ENCODE data around the gene SLC16A13. TPM values are rescaled to one million over a fixed set of nuclear protein-coding genes. Genes with fewer than 3 reads are reported as not detected.

The SLC16A13 gene
- total and polyA plus RNA-seq, 2 of the 4 experiments (the other 2 are of a cell fraction): 0.18 to 2.3 TPM

DNA sequence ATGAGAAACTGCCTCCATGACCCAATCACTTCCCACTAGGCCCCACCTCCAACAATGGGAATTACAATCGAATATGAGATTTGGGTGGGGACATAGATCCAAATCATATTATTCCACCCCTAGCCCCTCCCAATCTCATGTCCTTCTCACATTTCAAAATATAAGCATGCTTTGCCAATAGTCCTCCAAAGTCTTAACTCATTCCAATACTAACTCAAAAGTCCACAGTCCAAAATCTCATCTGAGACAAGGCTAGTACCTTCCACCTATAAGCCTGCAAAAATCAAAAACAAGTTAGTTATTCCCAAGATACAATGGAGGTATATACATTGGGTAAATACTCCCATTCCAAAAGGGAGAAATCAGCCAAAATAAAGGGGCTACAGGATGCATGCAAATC is 31.4 kb downstream of the SLC16A13 start:
- TF ChIP-seq NFE2L2 (IDR thresholded peaks at IDR 0.05; ENCODE audit: low read depth, low read length) (no peak), MXI1 (IDR thresholded peaks at IDR 0.05; ENCODE audit: borderline replicate concordance, low read depth, low read length) (no peak), MAFK (IDR thresholded peaks at IDR 0.05; ENCODE audit: low read depth, low read length) (no peak), RFX5 (IDR thresholded peaks at IDR 0.05; ENCODE audit: low read depth, low read length) (no peak), SMC3 (IDR thresholded peaks at IDR 0.05; ENCODE audit: low read depth, low read length) (no peak), RCOR1 (IDR thresholded peaks at IDR 0.05; ENCODE audit: insufficient replicate concordance, low read length) (no peak), CEBPB (IDR thresholded peaks at IDR 0.05; ENCODE audit: low read depth, low read length) (no peak), CHD1 (IDR thresholded peaks at IDR 0.05; ENCODE audit: low read depth, low read length) (no peak), RAD21 (IDR thresholded peaks at IDR 0.05; ENCODE audit: low read length) (no peak), POLR2A (IDR thresholded peaks at IDR 0.05; ENCODE audit: low read depth, low read length) (no peak), FOS (IDR thresholded peaks at IDR 0.05; ENCODE audit: low read depth, low read length) (no peak)
- TF ChIP-seq, protein P1, sequence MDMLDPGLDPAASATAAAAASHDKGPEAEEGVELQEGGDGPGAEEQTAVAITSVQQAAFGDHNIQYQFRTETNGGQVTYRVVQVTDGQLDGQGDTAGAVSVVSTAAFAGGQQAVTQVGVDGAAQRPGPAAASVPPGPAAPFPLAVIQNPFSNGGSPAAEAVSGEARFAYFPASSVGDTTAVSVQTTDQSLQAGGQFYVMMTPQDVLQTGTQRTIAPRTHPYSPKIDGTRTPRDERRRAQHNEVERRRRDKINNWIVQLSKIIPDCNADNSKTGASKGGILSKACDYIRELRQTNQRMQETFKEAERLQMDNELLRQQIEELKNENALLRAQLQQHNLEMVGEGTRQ (IDR thresholded peaks at IDR 0.05; ENCODE audit: low read depth, low read length): no peak
- TF ChIP-seq, protein P2, sequence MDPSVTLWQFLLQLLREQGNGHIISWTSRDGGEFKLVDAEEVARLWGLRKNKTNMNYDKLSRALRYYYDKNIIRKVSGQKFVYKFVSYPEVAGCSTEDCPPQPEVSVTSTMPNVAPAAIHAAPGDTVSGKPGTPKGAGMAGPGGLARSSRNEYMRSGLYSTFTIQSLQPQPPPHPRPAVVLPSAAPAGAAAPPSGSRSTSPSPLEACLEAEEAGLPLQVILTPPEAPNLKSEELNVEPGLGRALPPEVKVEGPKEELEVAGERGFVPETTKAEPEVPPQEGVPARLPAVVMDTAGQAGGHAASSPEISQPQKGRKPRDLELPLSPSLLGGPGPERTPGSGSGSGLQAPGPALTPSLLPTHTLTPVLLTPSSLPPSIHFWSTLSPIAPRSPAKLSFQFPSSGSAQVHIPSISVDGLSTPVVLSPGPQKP (IDR thresholded peaks at IDR 0.05; ENCODE audit: borderline replicate concordance, low read depth, low read length): no peak
- H4K20me1 ChIP-seq (ENCODE audit: insufficient read depth, low read length): no peaks in the 10 kb centered on the region
- H2BK120ac ChIP-seq (ENCODE audit: low read depth, low read length): no peak overlapping the region
- H3K9ac ChIP-seq (ENCODE audit: low read depth, low read length): no peak overlapping the region
- no peaks in the 10 kb centered on the region for H3K9me1 ChIP-seq (ENCODE audit: insufficient read depth, low read length)
- intact Hi-C loops (cut with micrococcal nuclease): no loop called here
- no peak overlapping the region for H2AK9ac ChIP-seq (replicated peaks; ENCODE audit: low read depth, low read length, poor library complexity)
- ChIA-PET POLR2A (ENCODE audit: unreplicated experiment) (no interaction called here), CTCF (no interaction called here)
- no peak overlapping the region for H3K4ac ChIP-seq (ENCODE audit: low read depth, low read length)
- no peak overlapping the region for H2BK5ac ChIP-seq (ENCODE audit: low read depth, low read length, poor library complexity, severe bottlenecking)
- peaks cover 5% of the 10 kb centered on the region for H3K9me3 ChIP-seq (ENCODE audit: control insufficient read depth, insufficient read depth, low read length)
- no peak overlapping the region for H3K23ac ChIP-seq (ENCODE audit: low read depth, low read length)
- H3K56ac ChIP-seq (ENCODE audit: extremely low read depth, insufficient read depth, low read length): no peak overlapping the region
- no peaks in the 10 kb centered on the region for H3K79me1 ChIP-seq (ENCODE audit: low read depth in 1 of 2, low read length in 2 of 2)
- no peak overlapping the region for H2BK20ac ChIP-seq (ENCODE audit: low read depth, low read length)
- no peak overlapping the region for H4K91ac ChIP-seq (ENCODE audit: insufficient read depth, low read depth, low read length)
- in situ Hi-C loops (cut with MboI; ENCODE audit: low sequenced_read_pairs): loop anchor here (25.0 kb wide), 1 partner anchor 470 kb away; the partner anchor contains the start of gene TNFSF12
- H3K36me3 ChIP-seq (ENCODE audit: control insufficient read depth, insufficient read depth, low read length): no peaks in the 10 kb centered on the region
- no peak overlapping the region for H2AK5ac ChIP-seq (ENCODE audit: low read depth, low read length)
- no peak overlapping the region for H3K27ac ChIP-seq (ENCODE audit: insufficient read depth, low read length)
- no peak overlapping the region for H2BK15ac ChIP-seq (ENCODE audit: low read depth, low read length)
- H3K14ac ChIP-seq (replicated peaks; ENCODE audit: low read depth, low read length): no peak overlapping the region
- H4K5ac ChIP-seq (ENCODE audit: low read depth, low read length): no peak overlapping the region
- dilution Hi-C loops (cut with HindIII; ENCODE audit: low sequenced_read_pairs, unreplicated experiment): no loop called here
- H4K8ac ChIP-seq (ENCODE audit: low read depth in 2 of 2, low read length in 2 of 2): no peak overlapping the region
- no peak overlapping the region for H3K18ac ChIP-seq (ENCODE audit: low read depth, low read length)
- H3K27me3 ChIP-seq (ENCODE audit: control insufficient read depth, insufficient read depth, low read length): peaks cover 27% of the 10 kb centered on the region
- no peak for ATAC-seq (ENCODE audit: low read depth)
- H2AFZ ChIP-seq (replicated peaks; ENCODE audit: low read length, poor library complexity): no peak overlapping the region
- no peak for DNase-seq
- no peak overlapping the region for H3K4me3 ChIP-seq (ENCODE audit: insufficient read depth, low read depth, low read length)
- BruUV-seq (replicated peaks): no TSS peak
- no peak overlapping the region for H3K4me2 ChIP-seq (ENCODE audit: low read depth, low read length)
- H3K4me1 ChIP-seq (ENCODE audit: control insufficient read depth, insufficient read depth, low read length): no peaks in the 10 kb centered on the region
- WGBS, 2 experiments (ENCODE audit: extremely low coverage in 2 of 2, insufficient read length in 1 of 2): no CpG with 5 or more reads among the region's 1 CpG
